Measurements from ENCODE around the gene EMC1.
"Not testable (repeated sequence)": the region's sequence is repeated elsewhere in the genome, so short reads cannot be mapped to it uniquely, and the experiment has no call there.

The EMC1 gene

DNA sequence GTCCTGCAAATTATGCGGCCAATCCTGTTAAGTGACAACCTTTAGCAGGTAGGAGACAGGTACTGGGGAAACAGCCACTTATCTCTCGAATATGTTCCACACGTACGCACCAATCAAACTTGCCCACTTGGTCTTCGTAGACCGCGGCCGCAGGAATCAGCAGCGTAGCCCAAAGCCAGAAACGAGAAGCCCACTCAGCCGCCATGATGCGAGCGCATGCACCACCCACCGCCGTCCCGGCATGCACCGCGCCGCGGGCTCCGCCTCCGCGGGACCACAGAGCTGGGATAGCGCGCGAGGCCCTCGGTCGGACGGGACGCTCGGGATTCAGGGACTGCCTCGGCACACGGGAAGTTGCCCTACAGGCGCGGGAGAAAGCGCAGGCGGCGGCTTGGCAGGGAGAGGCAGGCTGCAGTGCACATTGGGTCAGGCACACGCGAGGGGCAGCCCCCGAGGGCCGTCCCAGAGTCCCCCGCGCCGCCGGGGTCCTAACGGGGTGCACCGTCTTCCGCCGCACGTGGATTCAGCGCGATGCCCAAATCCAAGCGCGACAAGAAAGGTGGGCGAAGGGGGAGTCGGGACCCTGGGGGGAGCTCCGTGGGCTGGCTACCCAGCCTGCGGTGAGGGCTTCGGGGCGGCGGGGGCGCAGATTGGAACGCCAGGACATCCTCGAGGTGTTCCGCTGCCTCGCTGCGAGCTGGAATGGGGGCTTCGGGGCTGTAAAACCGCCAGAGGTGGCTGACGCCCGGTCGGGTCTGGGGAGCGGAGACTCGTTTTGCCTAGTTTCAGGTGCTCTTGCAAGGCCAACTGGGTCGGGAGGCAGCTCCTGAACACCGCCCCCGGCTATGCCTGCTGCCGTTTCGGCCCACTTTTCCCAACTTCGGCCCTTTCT lies at the start of gene EMC1, which contains the start of gene MRTO4:
Gene EMC1 (minus strand): TSS at position 220 of the 892 bp plus-strand sequence. CDS start 15 bp downstream, at position 205.
Gene MRTO4 (plus strand): TSS at position 501 of the 892 bp plus-strand sequence. CDS start 31 bp downstream, at position 532.
- peaks cover 46% of the 10 kb centered on the region for H3K4me1 Mint-ChIP-seq
- no peaks in the 10 kb centered on the region for H3K9me3 Mint-ChIP-seq
- ATAC-seq (peak; percentile 94), DNase-seq (peak; percentile 95)
- peak within 1 kb of the TSS; percentile 100 for H3K4me3 Mint-ChIP-seq
- H3K27ac Mint-ChIP-seq, result peak within 1 kb of the TSS; percentile 99
- H3K36me3 Mint-ChIP-seq (ENCODE audit: low read depth), result peaks cover 36% of the 10 kb centered on the region
- H3K27me3 Mint-ChIP-seq, result no peaks in the 10 kb centered on the region

DNA sequence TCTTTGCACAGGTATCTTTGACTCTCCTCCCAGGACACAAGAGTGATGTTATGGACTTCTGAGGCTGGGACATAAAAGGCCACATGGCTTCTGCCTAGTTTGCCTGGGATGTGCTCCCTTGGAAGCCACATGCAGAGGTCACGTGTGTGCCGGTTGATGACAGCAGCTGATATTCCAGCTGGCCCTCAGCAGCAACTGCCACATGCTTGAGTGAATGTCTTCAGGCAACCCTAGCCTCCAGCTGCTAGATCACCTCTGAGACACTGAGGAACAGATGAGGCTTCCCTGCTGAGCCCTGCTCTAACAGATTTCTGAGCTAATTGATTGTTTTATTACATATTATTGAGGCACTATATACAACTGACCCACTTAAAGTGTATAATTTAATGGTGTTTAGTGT lies 48.9 kb upstream of the EMC1 start:
- Mint-ChIP-seq H3K4me3 (no peak overlapping the region), H3K36me3 (ENCODE audit: low read depth) (peaks cover 29% of the 10 kb centered on the region), H3K9me3 (peaks cover 7% of the 10 kb centered on the region), H3K27me3 (no peaks in the 10 kb centered on the region), H3K4me1 (no peaks in the 10 kb centered on the region), H3K27ac (no peak overlapping the region)
- ATAC-seq (no peak), DNase-seq (no peak)

DNA sequence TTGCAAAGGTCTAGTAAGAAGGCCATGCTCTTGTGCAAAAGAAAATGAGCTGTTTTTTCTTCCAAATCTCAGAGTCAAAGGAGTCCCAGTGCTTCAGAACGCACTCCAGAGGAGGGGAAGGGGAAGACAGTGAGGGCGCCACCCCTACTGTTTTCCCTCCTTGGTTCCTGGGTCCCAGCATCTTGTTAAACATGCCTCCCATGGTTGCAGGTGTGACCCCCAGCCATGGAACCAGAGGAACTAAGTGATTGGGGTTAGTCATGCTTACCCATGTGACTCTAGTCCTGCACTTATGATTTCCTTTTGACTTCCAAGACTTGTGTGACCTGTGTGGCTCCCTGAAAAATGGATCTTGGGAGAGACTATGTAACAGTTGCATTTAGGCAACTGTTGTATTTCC lies 43.3 kb upstream of the EMC1 start:
- peaks cover 27% of the 10 kb centered on the region for H3K36me3 Mint-ChIP-seq (ENCODE audit: low read depth)
- H3K4me3 Mint-ChIP-seq, result no peak overlapping the region
- no peak overlapping the region for H3K27ac Mint-ChIP-seq
- peaks cover 24% of the 10 kb centered on the region for H3K9me3 Mint-ChIP-seq
- peaks cover 4% of the 10 kb centered on the region for H3K27me3 Mint-ChIP-seq
- ATAC-seq (no peak), DNase-seq (no peak)
- H3K4me1 Mint-ChIP-seq, result no peaks in the 10 kb centered on the region

DNA sequence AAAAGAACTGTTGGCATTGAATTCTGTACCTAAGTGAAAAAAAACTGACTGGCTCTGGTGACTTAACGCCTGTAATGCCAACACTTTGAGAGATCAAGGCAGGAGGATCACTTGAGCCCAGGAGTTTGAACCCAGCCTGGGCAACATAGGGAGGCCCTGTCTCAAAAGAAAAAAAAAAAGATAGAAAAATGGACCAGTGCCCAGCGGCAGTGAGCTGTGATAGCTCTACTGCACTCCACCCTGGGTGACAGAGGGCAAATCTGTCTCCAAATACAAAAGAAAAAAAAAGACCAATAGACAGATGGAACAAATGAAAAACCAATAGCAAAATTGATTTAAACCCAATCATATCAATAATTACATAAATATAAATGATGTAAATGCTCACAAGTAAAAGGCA lies 37.9 kb upstream of the EMC1 start:
- Mint-ChIP-seq H3K36me3 (ENCODE audit: low read depth) (peaks cover 5% of the 10 kb centered on the region), H3K4me3 (peak overlapping the region; percentile 40), H3K27ac (no peak overlapping the region), H3K9me3 (peaks cover 7% of the 10 kb centered on the region), H3K4me1 (peaks cover 9% of the 10 kb centered on the region), H3K27me3 (peaks cover 11% of the 10 kb centered on the region)
- no peak for ATAC-seq
- no peak for DNase-seq

DNA sequence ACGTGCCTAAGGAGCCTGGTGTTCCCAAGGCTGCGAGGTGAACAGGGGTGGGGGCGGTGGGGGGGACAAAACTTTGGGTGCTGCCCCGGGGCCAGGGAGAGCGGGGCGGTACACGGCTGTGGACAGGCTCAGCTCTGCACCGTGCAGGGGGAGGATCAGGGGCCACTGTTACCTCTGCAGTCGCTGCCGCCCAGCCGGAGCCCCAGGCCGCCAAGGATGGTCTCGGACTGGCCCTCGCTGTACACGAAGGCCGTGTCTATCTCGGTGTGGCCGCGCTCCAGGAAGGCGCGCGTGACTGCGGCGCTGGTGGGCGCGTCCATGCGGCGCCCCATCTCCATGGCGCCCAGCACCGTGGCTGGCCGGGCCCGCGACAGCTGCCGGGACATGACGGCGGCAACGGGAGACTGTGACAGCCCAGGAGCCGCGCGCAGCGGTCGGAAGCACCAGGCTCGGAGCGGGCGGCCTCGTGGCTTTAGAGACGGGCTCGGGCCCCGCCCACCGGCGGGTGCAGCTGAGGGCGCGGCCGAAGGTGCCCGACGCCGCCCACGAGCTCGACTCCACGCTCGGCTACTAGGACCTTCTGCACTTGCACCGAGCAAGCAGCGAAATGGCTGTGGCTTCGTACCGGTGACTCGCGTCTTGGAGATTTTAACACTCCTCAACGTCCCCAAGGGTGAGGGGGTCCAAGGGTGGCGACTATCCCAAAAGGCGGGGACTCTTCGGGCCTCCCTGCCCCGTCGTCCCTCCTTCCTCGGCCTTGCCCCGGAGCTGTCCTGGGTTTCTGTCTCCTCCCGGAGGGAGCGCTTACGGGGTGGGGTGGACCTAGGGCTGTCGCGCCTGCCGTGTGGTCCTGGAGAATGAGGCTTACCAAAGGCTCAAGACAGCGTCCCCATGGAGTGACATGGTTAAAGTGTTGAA lies 37.3 kb upstream of the EMC1 start, which contains the start of gene AKR7A3:
Gene AKR7A3 (minus strand): TSS at position 447 of the 918 bp plus-strand sequence. CDS start 61 bp downstream, at position 386.
- ATAC-seq, result peak; percentile 91
- H3K27me3 Mint-ChIP-seq, result peaks cover 11% of the 10 kb centered on the region
- H3K36me3 Mint-ChIP-seq (ENCODE audit: low read depth); H3K9me3 Mint-ChIP-seq; H3K4me1 Mint-ChIP-seq; H3K27ac Mint-ChIP-seq: not testable (repeated sequence)
- H3K4me3 Mint-ChIP-seq, result peak within 1 kb of the TSS; percentile 40
- peak; percentile 74 for DNase-seq

DNA sequence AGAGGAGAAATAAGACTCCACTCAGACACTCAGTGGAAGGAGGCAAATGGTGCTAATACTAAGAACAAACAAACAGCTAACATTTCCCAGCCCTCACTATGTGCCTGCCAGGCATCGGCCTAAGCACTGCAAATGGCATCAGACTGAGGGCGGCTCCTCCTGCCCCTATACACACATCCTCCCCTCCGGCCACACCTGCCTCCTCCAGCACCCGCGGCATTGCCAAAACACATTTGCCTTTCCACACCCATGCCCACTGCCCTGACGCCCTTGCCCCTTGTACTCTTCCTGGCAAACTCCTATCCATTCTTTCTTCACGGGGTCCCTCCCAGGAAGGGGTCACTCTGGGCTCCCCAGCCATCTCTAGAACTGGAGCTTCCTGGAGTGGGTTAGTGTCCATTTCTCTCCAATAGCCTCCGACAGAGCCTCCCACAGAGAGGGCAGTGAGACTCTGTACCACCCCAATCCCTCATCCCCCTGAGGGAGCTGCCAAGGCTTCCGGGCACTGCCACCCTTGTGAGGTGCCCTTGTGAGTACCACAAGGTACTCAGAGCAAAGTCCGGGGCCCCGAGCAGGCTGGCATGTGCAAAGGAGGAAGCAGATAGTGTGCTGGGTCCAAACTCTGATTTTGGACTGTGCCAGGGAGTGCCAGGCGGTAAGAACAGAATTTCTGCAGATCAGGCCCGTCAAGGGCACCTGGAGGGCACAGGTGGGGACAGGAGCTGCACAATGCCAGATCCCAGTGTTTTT lies 36.3 kb upstream of the EMC1 start:
- peaks cover 5% of the 10 kb centered on the region for H3K9me3 Mint-ChIP-seq
- H3K4me3 Mint-ChIP-seq, result no peak overlapping the region
- no peak for DNase-seq
- peaks cover 9% of the 10 kb centered on the region for H3K4me1 Mint-ChIP-seq
- no peak for ATAC-seq
- peaks cover 11% of the 10 kb centered on the region for H3K27me3 Mint-ChIP-seq
- H3K36me3 Mint-ChIP-seq (ENCODE audit: low read depth), result no peaks in the 10 kb centered on the region
- H3K27ac Mint-ChIP-seq, result no peak overlapping the region

DNA sequence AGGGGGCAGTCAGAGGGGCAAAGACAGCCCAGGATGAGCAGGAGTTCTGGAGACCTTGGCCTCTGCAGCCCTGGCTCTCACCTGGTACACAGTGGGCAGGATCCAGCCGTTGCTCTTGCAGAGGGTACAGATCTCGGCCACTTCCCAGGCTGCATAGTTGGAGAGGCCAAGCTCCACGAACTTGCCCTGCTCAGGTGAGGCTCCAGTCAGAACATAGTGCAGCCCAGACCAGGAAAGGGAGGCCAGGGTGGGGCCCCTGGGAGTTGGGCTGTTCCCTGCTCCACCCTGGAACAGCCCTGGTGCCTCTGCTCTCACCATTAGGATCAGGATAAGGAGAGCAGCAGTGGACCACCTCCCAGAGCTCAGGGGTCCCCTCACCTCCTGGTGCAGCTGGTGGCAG lies 34.5 kb upstream of the EMC1 start:
- ATAC-seq; DNase-seq; H3K27ac Mint-ChIP-seq; H3K4me1 Mint-ChIP-seq; H3K36me3 Mint-ChIP-seq (ENCODE audit: low read depth); H3K9me3 Mint-ChIP-seq; H3K4me3 Mint-ChIP-seq: not testable (repeated sequence)
- peaks cover 11% of the 10 kb centered on the region for H3K27me3 Mint-ChIP-seq

DNA sequence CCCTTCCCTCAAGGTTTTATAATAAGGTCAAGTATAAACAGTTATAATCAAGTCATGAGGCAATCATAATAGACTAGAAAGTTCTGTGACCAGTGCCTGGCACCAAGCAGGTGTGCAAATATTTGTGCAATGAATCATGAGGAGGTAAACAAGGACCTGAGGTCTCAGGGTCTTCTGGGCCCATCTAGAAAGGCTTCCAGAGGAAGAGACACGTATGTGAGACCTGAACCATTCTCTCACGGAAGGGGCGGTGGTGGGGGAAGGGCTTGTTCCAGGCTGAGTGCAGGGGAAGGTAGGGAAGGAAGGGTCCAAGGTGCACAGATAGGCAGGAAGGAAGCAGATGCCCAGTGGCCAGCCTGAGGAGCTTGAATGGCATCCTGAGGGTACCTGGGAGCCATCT lies 34.0 kb upstream of the EMC1 start:
- not testable (repeated sequence) for ATAC-seq; H3K27ac Mint-ChIP-seq; H3K9me3 Mint-ChIP-seq; DNase-seq; H3K4me1 Mint-ChIP-seq; H3K4me3 Mint-ChIP-seq; H3K36me3 Mint-ChIP-seq (ENCODE audit: low read depth)
- H3K27me3 Mint-ChIP-seq, result peaks cover 11% of the 10 kb centered on the region

DNA sequence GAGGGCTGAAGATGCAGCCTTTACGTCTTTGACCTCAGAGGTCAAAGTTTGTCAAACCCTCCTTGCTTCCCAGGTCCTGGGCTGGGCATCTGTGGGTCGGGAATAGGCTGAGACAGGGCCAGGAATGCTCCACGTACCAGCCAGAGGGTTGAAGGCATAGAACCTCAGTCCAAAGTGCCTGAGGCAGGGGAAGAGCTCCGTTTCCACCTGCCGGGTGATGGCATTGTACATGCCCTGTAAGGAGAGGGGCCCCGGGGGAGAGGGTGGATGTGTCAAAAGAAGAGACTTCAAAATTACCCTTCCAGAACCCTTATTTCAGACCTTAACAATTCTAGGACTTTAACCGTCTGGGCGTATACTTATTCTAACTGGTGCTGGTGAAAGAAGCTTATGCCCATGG lies 33.6 kb upstream of the EMC1 start:
- no peak for DNase-seq
- no peak overlapping the region for H3K4me3 Mint-ChIP-seq
- ATAC-seq, result no peak
- no peak overlapping the region for H3K27ac Mint-ChIP-seq
- peaks cover 10% of the 10 kb centered on the region for H3K27me3 Mint-ChIP-seq
- H3K36me3 Mint-ChIP-seq (ENCODE audit: low read depth), result no peaks in the 10 kb centered on the region
- H3K9me3 Mint-ChIP-seq, result no peaks in the 10 kb centered on the region
- peaks cover 9% of the 10 kb centered on the region for H3K4me1 Mint-ChIP-seq

DNA sequence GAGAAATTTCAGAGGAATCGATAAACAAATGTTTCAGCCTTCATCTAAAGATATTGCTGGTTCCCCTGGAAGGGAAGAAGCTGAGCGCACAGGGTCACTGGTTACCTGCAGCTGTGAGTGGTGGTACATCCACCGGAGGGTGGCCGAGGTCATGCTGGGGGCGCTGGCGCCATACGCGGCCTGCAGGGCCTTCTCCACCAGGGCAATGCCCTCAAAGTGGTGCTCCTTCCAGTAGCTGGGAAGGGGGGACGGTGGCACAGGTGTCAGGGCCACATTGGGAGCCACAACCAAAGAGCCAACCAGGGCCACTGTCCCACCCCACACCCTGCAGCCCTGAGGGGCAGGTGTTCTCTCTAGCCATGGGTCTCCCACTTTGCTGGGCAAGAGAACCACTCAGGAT lies 32.6 kb upstream of the EMC1 start:
- Mint-ChIP-seq H3K27me3 (no peaks in the 10 kb centered on the region), H3K4me1 (peaks cover 4% of the 10 kb centered on the region), H3K4me3 (no peak overlapping the region), H3K36me3 (ENCODE audit: low read depth) (no peaks in the 10 kb centered on the region), H3K27ac (no peak overlapping the region), H3K9me3 (no peaks in the 10 kb centered on the region)
- DNase-seq, result no peak
- ATAC-seq, result no peak

DNA sequence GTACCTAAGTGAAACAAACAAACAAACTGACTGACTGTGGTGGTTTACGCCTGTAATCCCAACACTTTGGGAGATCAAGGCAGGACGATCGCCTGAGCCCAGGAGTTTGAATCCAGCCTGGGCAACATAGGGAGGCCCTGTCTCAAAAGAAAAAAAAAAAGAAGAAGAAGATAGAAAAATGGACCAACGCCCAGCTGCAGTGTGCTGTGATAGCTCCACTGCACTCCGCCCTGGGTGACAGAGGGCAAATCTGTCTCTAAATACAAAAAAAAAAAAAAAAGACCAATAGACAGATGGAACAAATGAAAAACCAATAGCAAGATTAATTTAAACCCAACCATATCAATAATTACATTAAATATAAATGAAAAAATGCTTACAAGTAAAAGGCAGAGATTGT lies 23.3 kb upstream of the EMC1 start:
- DNase-seq (no peak), ATAC-seq (no peak)
- H3K36me3 Mint-ChIP-seq (ENCODE audit: low read depth), result peaks cover 7% of the 10 kb centered on the region
- H3K27me3 Mint-ChIP-seq, result peaks cover 23% of the 10 kb centered on the region
- H3K4me3 Mint-ChIP-seq, result no peak overlapping the region
- peaks cover 6% of the 10 kb centered on the region for H3K9me3 Mint-ChIP-seq
- H3K27ac Mint-ChIP-seq, result no peak overlapping the region
- peaks cover 4% of the 10 kb centered on the region for H3K4me1 Mint-ChIP-seq

DNA sequence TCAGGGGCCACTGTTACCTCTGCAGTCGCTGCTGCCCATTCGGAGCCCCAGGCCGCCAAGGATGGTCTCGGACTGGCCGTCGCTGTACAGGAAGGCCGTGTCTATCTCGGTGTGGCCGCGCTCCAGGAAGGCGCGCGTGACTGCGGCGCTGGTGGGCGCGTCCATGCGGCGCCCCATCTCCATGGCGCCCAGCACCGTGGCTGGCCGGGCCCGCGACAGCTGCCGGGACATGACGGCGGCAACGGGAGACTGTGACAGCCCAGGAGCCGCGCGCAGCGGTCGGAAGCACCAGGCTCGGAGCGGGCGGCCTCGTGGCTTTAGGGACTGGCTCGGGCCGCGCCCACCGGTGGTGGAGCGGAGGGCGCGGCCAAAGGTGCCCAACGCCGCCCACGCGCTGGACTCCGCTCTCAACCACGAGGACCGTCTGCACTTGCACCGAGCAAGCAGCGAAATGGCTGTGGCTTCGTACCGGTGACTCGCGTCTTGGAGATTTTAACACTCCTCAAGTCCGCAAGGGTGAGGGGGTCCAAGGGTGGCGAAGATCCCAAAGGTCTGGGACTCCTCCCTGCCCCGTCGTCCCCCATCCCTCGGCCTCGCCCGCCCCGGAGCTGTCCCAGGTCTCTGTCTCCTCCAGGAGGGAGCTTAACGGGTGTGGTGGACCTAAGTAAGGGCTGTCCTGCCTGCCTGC lies 22.7 kb upstream of the EMC1 start:
- not testable (repeated sequence) for H3K9me3 Mint-ChIP-seq; H3K36me3 Mint-ChIP-seq (ENCODE audit: low read depth); H3K4me3 Mint-ChIP-seq; DNase-seq; H3K27ac Mint-ChIP-seq; H3K4me1 Mint-ChIP-seq; ATAC-seq
- peaks cover 23% of the 10 kb centered on the region for H3K27me3 Mint-ChIP-seq

DNA sequence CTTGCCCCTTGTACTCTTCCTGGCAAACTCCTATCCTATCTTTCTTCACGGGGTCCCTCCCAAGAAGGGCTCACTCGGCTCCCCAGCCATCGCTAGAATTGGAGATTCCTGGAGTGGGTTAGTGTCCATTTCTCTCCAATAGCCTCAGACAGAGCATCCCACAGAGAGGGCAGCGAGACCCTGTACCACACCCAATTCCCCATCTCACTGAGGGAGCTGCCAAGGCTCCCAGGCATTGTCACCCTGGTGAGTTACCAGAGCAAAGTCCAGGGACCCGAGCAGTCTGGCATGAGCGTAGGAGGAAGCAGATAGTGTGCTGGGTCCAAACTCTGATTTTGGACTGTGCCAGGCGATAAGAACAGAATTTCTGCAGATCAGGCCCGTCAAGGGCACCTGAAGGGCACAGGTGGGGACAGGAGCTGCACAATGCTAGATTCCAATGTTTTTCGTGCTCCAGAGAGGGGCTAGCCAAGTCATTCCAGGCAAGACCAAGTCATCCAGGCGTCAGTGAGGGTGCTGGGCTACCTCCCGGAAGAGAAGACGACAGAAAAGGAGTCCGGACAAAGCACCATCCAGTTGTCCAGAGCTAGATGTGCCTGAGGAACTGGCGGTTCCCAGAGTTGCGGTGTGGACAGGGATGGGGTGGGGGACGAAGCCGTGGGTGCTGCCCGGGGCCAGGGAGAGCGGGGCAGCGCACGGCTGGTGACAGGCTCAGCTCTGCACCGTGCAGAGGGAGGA lies 22.0 kb upstream of the EMC1 start:
- ATAC-seq (no peak), DNase-seq (no peak)
- Mint-ChIP-seq H3K4me3 (no peak overlapping the region), H3K27me3 (peaks cover 23% of the 10 kb centered on the region), H3K36me3 (ENCODE audit: low read depth) (peaks cover 7% of the 10 kb centered on the region), H3K9me3 (peaks cover 6% of the 10 kb centered on the region), H3K27ac (no peak overlapping the region), H3K4me1 (peaks cover 4% of the 10 kb centered on the region)
